IMR-90 (cell line): ENCODE results near the gene ZNF579. TPM values are rescaled to one million over a fixed set of nuclear protein-coding genes. Genes with fewer than 3 reads are reported as not detected.

Experiments used
- ATAC-seq: fragments of 200-7000 bp; cut with Tn5 transposase; 2 replicates; pipeline ENCODE4 v1.9.1; 2020; ENCODE audit warnings: low read depth, mild to moderate bottlenecking, moderate library complexity
- BruUV-seq: library from RNA; stranded (reverse); fragments of 400-500 nt; replicated peaks from 2 replicates; lab custom pipeline; 2021; lab: Mats Ljungman, UMichigan
- CTCF ChIA-PET: fragments of 300-600 bp; formaldehyde crosslinking; extraction: SDS; loops from one replicate; lab custom pipeline; 2021; ENCODE audit warnings: antibody characterized with exemption; lab: Yijun Ruan, JAX
- POLR2A ChIA-PET: fragments of 300-600 bp; sonication (Branson Sonifier 250); formaldehyde crosslinking; loops from one replicate; lab custom pipeline; 2022; ENCODE audit warnings: antibody characterized with exemption; ENCODE audit not compliant: unreplicated experiment; lab: Charles Lee
- DNase-seq: peaks from one replicate; pipeline ENCODE4 v3.0.0; 2013
- H2AFZ ChIP-seq: replicated peaks from 2 replicates; pipeline ENCODE3; 2013; ENCODE audit warnings: low read length, mild to moderate bottlenecking; ENCODE audit not compliant: poor library complexity
- H2AK5ac ChIP-seq: 2 replicates; pipeline ENCODE4 v1.6.1; 2013; ENCODE audit warnings: low read depth, low read length, inconsistent platforms
- H2AK9ac ChIP-seq: replicated peaks from 2 replicates; pipeline ENCODE3; 2013; ENCODE audit warnings: mild to moderate bottlenecking, low read depth, low read length, moderate library complexity; ENCODE audit not compliant: poor library complexity
- H2BK120ac ChIP-seq: 2 replicates; pipeline ENCODE4 v1.6.1; 2013; ENCODE audit warnings: low read depth, low read length, inconsistent platforms
- H2BK15ac ChIP-seq: 3 replicates; pipeline ENCODE4 v1.6.1; 2013; ENCODE audit warnings: low read depth, low read length, inconsistent platforms
- H2BK20ac ChIP-seq: 2 replicates; pipeline ENCODE4 v1.6.1; 2013; ENCODE audit warnings: low read depth, mild to moderate bottlenecking, inconsistent platforms, low read length, moderate library complexity
- H2BK5ac ChIP-seq: 2 replicates; pipeline ENCODE4 v1.6.1; 2013; ENCODE audit warnings: mild to moderate bottlenecking, low read depth, low read length, inconsistent platforms; ENCODE audit not compliant: poor library complexity, severe bottlenecking
- H3K14ac ChIP-seq: replicated peaks from 2 replicates; pipeline ENCODE4 v1.6.1; 2013; ENCODE audit warnings: low read depth, low read length, inconsistent platforms
- H3K18ac ChIP-seq: 2 replicates; pipeline ENCODE4 v1.6.1; 2013; ENCODE audit warnings: low read depth, low read length, control low read depth
- H3K23ac ChIP-seq: 2 replicates; pipeline ENCODE4 v1.6.1; 2013; ENCODE audit warnings: low read depth, low read length, inconsistent platforms
- H3K27ac ChIP-seq: 2 replicates; pipeline ENCODE4 v1.5.1; 2013; ENCODE audit warnings: mild to moderate bottlenecking, control low read depth, low read length; ENCODE audit not compliant: insufficient read depth
- H3K27me3 ChIP-seq: 2 replicates; pipeline ENCODE4 v1.6.1; 2013; ENCODE audit warnings: low read length; ENCODE audit not compliant: control insufficient read depth, insufficient read depth
- H3K36me3 ChIP-seq: 2 replicates; pipeline ENCODE4 v1.6.1; 2013; ENCODE audit warnings: low read length, mixed read lengths; ENCODE audit not compliant: control insufficient read depth, insufficient read depth
- H3K4ac ChIP-seq: 2 replicates; pipeline ENCODE4 v1.6.1; 2013; ENCODE audit warnings: low read depth, low read length, inconsistent platforms
- H3K4me1 ChIP-seq: 2 replicates; pipeline ENCODE4 v1.6.1; 2013; ENCODE audit warnings: low read length, mixed read lengths; ENCODE audit not compliant: control insufficient read depth, insufficient read depth
- H3K4me2 ChIP-seq: 2 replicates; pipeline ENCODE4 v1.6.1; 2013; ENCODE audit warnings: low read depth, mild to moderate bottlenecking, control low read depth, low read length, moderate library complexity
- H3K4me3 ChIP-seq: 2 replicates; pipeline ENCODE4 v1.5.1; 2013; ENCODE audit warnings: low read depth, mild to moderate bottlenecking, control low read depth, low read length, moderate library complexity; ENCODE audit not compliant: insufficient read depth
- H3K56ac ChIP-seq: 2 replicates; pipeline ENCODE4 v1.6.1; 2013; ENCODE audit warnings: low read length, inconsistent platforms; ENCODE audit not compliant: insufficient read depth; ENCODE audit errors: extremely low read depth
- H3K79me1 ChIP-seq, 2 experiments: 2 replicates each; pipeline ENCODE4 v1.6.1; 2013; ENCODE audit warnings: low read length in 2 of 2, inconsistent platforms in 1 of 2, low read depth in 1 of 2
- H3K9ac ChIP-seq: 2 replicates; pipeline ENCODE4 v1.6.1; 2013; ENCODE audit warnings: low read depth, low read length, control low read depth
- H3K9me1 ChIP-seq: 2 replicates; pipeline ENCODE4 v1.6.1; 2013; ENCODE audit warnings: low read length, inconsistent platforms; ENCODE audit not compliant: insufficient read depth
- H3K9me3 ChIP-seq: 2 replicates; pipeline ENCODE4 v1.6.1; 2013; ENCODE audit warnings: low read length; ENCODE audit not compliant: control insufficient read depth, insufficient read depth
- H4K20me1 ChIP-seq: 2 replicates; pipeline ENCODE4 v1.6.1; 2013; ENCODE audit warnings: low read length, inconsistent platforms; ENCODE audit not compliant: insufficient read depth
- H4K5ac ChIP-seq: 2 replicates; pipeline ENCODE4 v1.6.1; 2013; ENCODE audit warnings: mild to moderate bottlenecking, low read depth, low read length, control low read depth
- H4K8ac ChIP-seq, 2 experiments: 2 replicates each; pipeline ENCODE4 v1.6.1; 2013; ENCODE audit warnings: low read depth in 2 of 2, low read length in 2 of 2, control low read depth in 1 of 2, inconsistent platforms in 1 of 2
- H4K91ac ChIP-seq: 2 replicates; pipeline ENCODE4 v1.6.1; 2013; ENCODE audit warnings: low read depth, low read length, inconsistent platforms; ENCODE audit not compliant: insufficient read depth
- CHD1 ChIP-seq: IDR thresholded peaks from 2 replicates; pipeline ENCODE4 v1.6.1; 2012; ENCODE audit warnings: low read depth, low read length, improper control_type of control experiment
- FOS ChIP-seq: fragments of 150-350 bp; IDR thresholded peaks from 2 replicates; pipeline ENCODE4 v1.6.1; 2016; ENCODE audit warnings: low read depth, low read length
- MXI1 ChIP-seq: IDR thresholded peaks from 2 replicates; pipeline ENCODE4 v1.6.1; 2012; ENCODE audit warnings: low read depth, mild to moderate bottlenecking, low read length, moderate library complexity, borderline replicate concordance
- RAD21 ChIP-seq: IDR thresholded peaks from 2 replicates; pipeline ENCODE4 v1.6.1; 2012; ENCODE audit warnings: low read length, improper control_type of control experiment
- RCOR1 ChIP-seq: IDR thresholded peaks from 2 replicates; pipeline ENCODE4 v1.6.1; 2012; ENCODE audit warnings: mild to moderate bottlenecking, low read length, improper control_type of control experiment; ENCODE audit not compliant: insufficient replicate concordance
- RFX5 ChIP-seq: IDR thresholded peaks from 2 replicates; pipeline ENCODE4 v1.8.0; 2012; ENCODE audit warnings: low read depth, mild to moderate bottlenecking, low read length, moderate library complexity
- SMC3 ChIP-seq: fragments of 150-350 bp; IDR thresholded peaks from 2 replicates; pipeline ENCODE4 v1.6.1; 2016; ENCODE audit warnings: low read depth, mild to moderate bottlenecking, antibody characterized with exemption, low read length, moderate library complexity
- WGBS, 2 experiments: methylation state at CpG; one replicate each; pipeline versions ENCODE4 v1.1.5 to v1.1.7; 2013; ENCODE audit warnings: missing lambda C conversion rate in 2 of 2; ENCODE audit not compliant: insufficient read length in 1 of 2; ENCODE audit errors: extremely low coverage in 2 of 2; 5-methylcytosine and 5-hydroxymethylcytosine counted together
- dilution Hi-C: fragments of 300-500 bp; cut with HindIII; formaldehyde crosslinking; loops from one replicate; pipeline ENCODE4 v1.14.3; 2018; ENCODE audit warnings: low sequenced_read_pairs; ENCODE audit not compliant: unreplicated experiment
- in situ Hi-C: fragments of 300-500 bp; cut with MboI; formaldehyde crosslinking; loops from 3 replicates; pipeline ENCODE4 v1.14.3; 2019; ENCODE audit warnings: low sequenced_read_pairs, inconsistent platforms, mixed read lengths
- intact Hi-C: fragments of 100-400 bp; cut with micrococcal nuclease; formaldehyde crosslinking; loops from 2 replicates; pipeline ENCODE4 v1.10.0; 2022
- polyA plus RNA-seq, 3 experiments: library from polyadenylated mRNA; depleted of rRNA; stranded (reverse); fragments of >200 nt; gene quantifications; 2 replicates each; pipeline ENCODE4 v1.2.3, GENCODE V29; 2012; ENCODE audit warnings: low replicate concordance in 1 of 3
- total RNA-seq: library from RNA; depleted of rRNA; stranded (reverse); fragments of >200 nt; gene quantifications from 2 replicates; pipeline ENCODE4 v1.2.3, GENCODE V29; 2012

ZNF579 gene
- total and polyA plus RNA-seq, 2 of the 4 experiments (the other 2 are of a cell fraction): 0.54 to 9.0 TPM

GRCh38 chr19:55546822-55547614 lies 33.6 kb downstream of the ZNF579 start:
- H3K79me1 ChIP-seq: no peaks in the 10 kb centered on the region
- dilution Hi-C loops (no loop called here), in situ Hi-C loops (no loop called here), intact Hi-C loops (no loop called here)
- peak overlapping the region; percentile 82 for H2AFZ ChIP-seq
- ATAC-seq: peak; percentile 12
- H3K36me3 ChIP-seq: no peaks in the 10 kb centered on the region
- H2AK5ac ChIP-seq: peak overlapping the region; percentile 93
- H3K14ac ChIP-seq: peak overlapping the region; percentile 85
- DNase-seq: peak; percentile 84
- no peak overlapping the region for H3K56ac ChIP-seq
- H3K4ac ChIP-seq: peak overlapping the region; percentile 76
- BruUV-seq: no TSS peak
- H3K4me3 ChIP-seq: no peak overlapping the region
- H2BK120ac ChIP-seq: peak overlapping the region; percentile 80
- H4K91ac ChIP-seq: peak overlapping the region; percentile 70
- ChIA-PET CTCF (interaction anchor here (1.2 kb wide), 1 partner anchor 30 kb away, joined by 3 read pairs; no protein-coding TSS in a partner anchor), POLR2A (no interaction called here)
- TF ChIP-seq RFX5 (no peak), RCOR1 (peak; percentile 36), CHD1 (no peak), SMC3 (no peak), MXI1 (no peak), FOS (peak; percentile 54; the same call in 1 of the 2 replicates), RAD21 (0 out of 2 replicates have a peak, but pooled peaks have one; percentile 3)
- H4K8ac ChIP-seq: peak overlapping the region; percentile 15 to 47
- peak overlapping the region; percentile 76 for H4K5ac ChIP-seq
- H3K27ac ChIP-seq: peak overlapping the region; percentile 48; the same call in 1 of the 2 replicates
- H2BK5ac ChIP-seq: peak overlapping the region; percentile 80
- WGBS, 2 experiments: 48% methylated on average over 3 of the region's 17 CpGs; no CpG with 5 or more reads in 1 of the 2 experiments
- peak overlapping the region; percentile 96; the same call in 2 of the 3 replicates for H2BK15ac ChIP-seq
- H3K27me3 ChIP-seq: no peaks in the 10 kb centered on the region
- H3K4me1 ChIP-seq: peaks cover 26% of the 10 kb centered on the region
- H3K9ac ChIP-seq: no peak overlapping the region
- peak overlapping the region; percentile 72; the same call in 1 of the 2 replicates for H3K23ac ChIP-seq
- 0 out of 2 replicates have a peak overlapping the region, but pooled peaks have one; percentile 21 for H3K4me2 ChIP-seq
- H3K9me3 ChIP-seq: no peaks in the 10 kb centered on the region; the same call in 1 of the 2 replicates
- peaks cover 9% of the 10 kb centered on the region; the same call in 1 of the 2 replicates for H3K9me1 ChIP-seq
- peak overlapping the region; percentile 43 for H3K18ac ChIP-seq
- no peaks in the 10 kb centered on the region for H4K20me1 ChIP-seq
- peak overlapping the region; percentile 83 for H2BK20ac ChIP-seq
- H2AK9ac ChIP-seq: peak overlapping the region; percentile 67
